SK-N-SH treated with all-trans-retinoic acid at 6 μM for 48 hours (cell line): ENCODE measurements around the gene UBE2M.

ENCODE experiments used
- ATAC-seq: fragments of 200-7000 bp; cut with Tn5 transposase; 3 replicates; pipeline ENCODE4 v1.9.1; 2020; ENCODE audit warnings: mild to moderate bottlenecking, moderate library complexity
- ARNTL ChIP-seq: fragments of 450-650 bp; formaldehyde crosslinking; IDR thresholded peaks from 2 replicates; pipeline ENCODE4 v1.5.0; 2020; ENCODE audit warnings: low read depth, mild to moderate bottlenecking, moderate library complexity, borderline replicate concordance
- BACH2 ChIP-seq: fragments of 250-450 bp; sonication (Bioruptor Pico); IDR thresholded peaks from 2 replicates; pipeline ENCODE4 v1.9.0; 2021; ENCODE audit warnings: mild to moderate bottlenecking, borderline replicate concordance
- CREB5 ChIP-seq: fragments of 250-450 bp; sonication (Bioruptor Pico); IDR thresholded peaks from 2 replicates; pipeline ENCODE4 v1.5.1; 2020; ENCODE audit warnings: low read depth, mild to moderate bottlenecking, moderate library complexity
- CSDC2 ChIP-seq: fragments of 250-450 bp; sonication (Bioruptor Pico); IDR thresholded peaks from 2 replicates; pipeline ENCODE4 v1.5.0; 2020; ENCODE audit warnings: mild to moderate bottlenecking, moderate library complexity
- CSRNP3 ChIP-seq: fragments of 250-450 bp; sonication (Bioruptor Pico); IDR thresholded peaks from 2 replicates; pipeline ENCODE4 v1.5.1; 2021; ENCODE audit warnings: mild to moderate bottlenecking, moderate library complexity
- ESRRG ChIP-seq: fragments of 250-450 bp; sonication (Bioruptor Pico); IDR thresholded peaks from 2 replicates; pipeline ENCODE4 v1.6.1; 2021; ENCODE audit warnings: mild to moderate bottlenecking
- GLIS3 ChIP-seq: fragments of 250-450 bp; sonication (Bioruptor Pico); IDR thresholded peaks from 2 replicates; pipeline ENCODE4 v1.5.0; 2020; ENCODE audit warnings: mild to moderate bottlenecking, moderate library complexity
- ISL1 ChIP-seq: fragments of 250-450 bp; sonication (Bioruptor Pico); IDR thresholded peaks from 2 replicates; pipeline ENCODE4 v2.1.2; 2022; ENCODE audit warnings: mild to moderate bottlenecking, moderate library complexity
- OSR1 ChIP-seq: fragments of 250-450 bp; sonication (Bioruptor Pico); IDR thresholded peaks from 2 replicates; pipeline ENCODE4 v1.8.0; 2022; ENCODE audit warnings: moderate library complexity, mild to moderate bottlenecking, inconsistent platforms
- PATZ1 ChIP-seq: fragments of 250-450 bp; sonication (Bioruptor Pico); IDR thresholded peaks from 2 replicates; pipeline ENCODE4 v1.8.0; 2020; ENCODE audit warnings: mild to moderate bottlenecking, moderate library complexity, borderline replicate concordance
- POU6F1 ChIP-seq: fragments of 250-450 bp; sonication (Bioruptor Pico); IDR thresholded peaks from 2 replicates; pipeline ENCODE4 v1.8.0; 2021; ENCODE audit warnings: low read depth, mild to moderate bottlenecking, moderate library complexity, borderline replicate concordance
- PPARA ChIP-seq: fragments of 250-450 bp; sonication (Bioruptor Pico); IDR thresholded peaks from 2 replicates; pipeline ENCODE4 v1.5.0; 2020; ENCODE audit warnings: mild to moderate bottlenecking, borderline replicate concordance
- RARB ChIP-seq: fragments of 250-450 bp; sonication (Bioruptor Pico); IDR thresholded peaks from 2 replicates; pipeline ENCODE4 v1.8.0; 2021; ENCODE audit warnings: mild to moderate bottlenecking, moderate library complexity
- SNAI2 ChIP-seq: fragments of 250-450 bp; sonication (Bioruptor Pico); IDR thresholded peaks from 2 replicates; pipeline ENCODE4 v1.5.0; 2020; ENCODE audit warnings: mild to moderate bottlenecking, moderate library complexity
- TCF4 ChIP-seq: fragments of 250-450 bp; sonication (Bioruptor Pico); IDR thresholded peaks from 2 replicates; pipeline ENCODE4 v1.8.0; 2021; ENCODE audit warnings: mild to moderate bottlenecking, moderate library complexity, borderline replicate concordance
- TOX ChIP-seq: fragments of 250-450 bp; sonication (Bioruptor Pico); IDR thresholded peaks from 2 replicates; pipeline ENCODE4 v1.8.0; 2021; ENCODE audit warnings: mild to moderate bottlenecking, moderate library complexity, borderline replicate concordance
- TSHZ2 ChIP-seq: fragments of 250-450 bp; sonication (Bioruptor Pico); IDR thresholded peaks from 2 replicates; pipeline ENCODE4 v1.5.0; 2020; ENCODE audit warnings: mild to moderate bottlenecking, moderate library complexity
- ZC3H10 ChIP-seq: fragments of 250-450 bp; sonication (Bioruptor Pico); IDR thresholded peaks from 2 replicates; pipeline ENCODE4 v1.5.1; 2021; ENCODE audit warnings: mild to moderate bottlenecking, moderate library complexity
- ZFP3 ChIP-seq: fragments of 250-450 bp; sonication (Bioruptor Pico); IDR thresholded peaks from 2 replicates; pipeline ENCODE4 v1.5.0; 2020; ENCODE audit warnings: mild to moderate bottlenecking, moderate library complexity
- ZFP30 ChIP-seq: fragments of 450-650 bp; formaldehyde crosslinking; IDR thresholded peaks from 2 replicates; pipeline ENCODE4 v1.5.0; 2022; ENCODE audit warnings: mild to moderate bottlenecking, moderate library complexity
- ZNF565 ChIP-seq: fragments of 450-650 bp; formaldehyde crosslinking; conservative IDR thresholded peaks from 2 replicates; pipeline ENCODE4 v1.5.0; 2020; ENCODE audit warnings: low read depth, mild to moderate bottlenecking, moderate library complexity
- ZNF70 ChIP-seq: fragments of 450-650 bp; formaldehyde crosslinking; IDR thresholded peaks from 2 replicates; pipeline ENCODE4 v1.5.0; 2020; ENCODE audit warnings: mild to moderate bottlenecking, moderate library complexity

UBE2M gene

GRCh38 chr19:58536852-58537798 is 21.3 kb downstream of the UBE2M start:
- no peak; the same call in 2 of the 3 replicates for ATAC-seq
- TF ChIP-seq TCF4 (CRISPR knock-in tag) (no peak), RARB (CRISPR knock-in tag) (no peak), SNAI2 (CRISPR knock-in tag) (no peak), PPARA (CRISPR knock-in tag) (no peak), POU6F1 (CRISPR knock-in tag) (no peak), PATZ1 (CRISPR knock-in tag) (no peak), CSDC2 (CRISPR knock-in tag) (no peak), CSRNP3 (CRISPR knock-in tag) (no peak), ARNTL (CRISPR knock-in tag) (no peak), ZNF70 (CRISPR knock-in tag) (no peak), TSHZ2 (no peak), ZFP30 (CRISPR knock-in tag) (no peak), ZNF565 (CRISPR knock-in tag) (no peak), OSR1 (CRISPR knock-in tag) (no peak), TOX (CRISPR knock-in tag) (no peak), ESRRG (CRISPR knock-in tag) (no peak), ISL1 (CRISPR knock-in tag) (no peak), GLIS3 (CRISPR knock-in tag) (no peak), BACH2 (CRISPR knock-in tag) (no peak)

GRCh38 chr19:58535857-58536256 is 22.6 kb downstream of the UBE2M start:
- TF ChIP-seq GLIS3 (CRISPR knock-in tag), result no peak
- no peak for TF ChIP-seq POU6F1 (CRISPR knock-in tag)
- no peak for TF ChIP-seq SNAI2 (CRISPR knock-in tag)
- TF ChIP-seq ZC3H10 (CRISPR knock-in tag), result no peak
- no peak for TF ChIP-seq ZFP3 (CRISPR knock-in tag)
- TF ChIP-seq CREB5 (CRISPR knock-in tag), result no peak
- no peak for TF ChIP-seq ARNTL (CRISPR knock-in tag)
- no peak for TF ChIP-seq CSRNP3 (CRISPR knock-in tag)
- no peak for TF ChIP-seq PATZ1 (CRISPR knock-in tag)
- TF ChIP-seq ZNF70 (CRISPR knock-in tag), result no peak
- no peak for TF ChIP-seq CSDC2 (CRISPR knock-in tag)
- no peak for TF ChIP-seq TOX (CRISPR knock-in tag)
- TF ChIP-seq BACH2 (CRISPR knock-in tag), result no peak
- ATAC-seq, result no peak
